HCT116 (cell line): Measurements from ENCODE around the gene ATCAY.

Source experiments
- CTCF ChIP-seq, 3 experiments: fragments of 200-600 bp in 1 of 3; sonication (generic) in 1 of 3; IDR thresholded peaks in 2 of 3; conservative IDR thresholded peaks in 1 of 3; 2 replicates each; pipeline ENCODE4 v1.5.1; 2012 to 2017; ENCODE audit warnings: low read depth in 2 of 3, low read length in 2 of 3, antibody characterized with exemption in 1 of 3, borderline replicate concordance in 1 of 3, control low read depth in 1 of 3, mild to moderate bottlenecking in 1 of 3, mixed read lengths in 1 of 3, mixed run types in 1 of 3, moderate library complexity in 1 of 3; ENCODE audit not compliant: insufficient read depth in 1 of 3
- ELF1 ChIP-seq: IDR thresholded peaks from 2 replicates; pipeline ENCODE4 v1.6.1; 2012; ENCODE audit warnings: low read depth, borderline replicate concordance
- EZH2 ChIP-seq: fragments of 200-600 bp; sonication (generic); IDR thresholded peaks from 2 replicates; pipeline ENCODE4 v1.6.1; 2017; ENCODE audit warnings: antibody characterized with exemption, mixed run types
- EZH2phosphoT487 ChIP-seq: fragments of 200-600 bp; IDR thresholded peaks from 2 replicates; pipeline ENCODE4 v1.6.1; 2018; ENCODE audit warnings: antibody characterized with exemption, borderline replicate concordance
- MAX ChIP-seq: IDR thresholded peaks from 2 replicates; pipeline ENCODE4 v1.6.1; 2012
- POLR2A ChIP-seq: IDR thresholded peaks from 2 replicates; pipeline ENCODE4 v1.7.0; 2011; ENCODE audit warnings: borderline replicate concordance; ENCODE audit not compliant: insufficient read depth, insufficient read length; ENCODE audit errors: extremely low read depth
- POLR2AphosphoS5 ChIP-seq: IDR thresholded peaks from 2 replicates; pipeline ENCODE4 v1.6.1; 2011; ENCODE audit warnings: mild to moderate bottlenecking, low read depth, low read length, moderate library complexity
- RAD21 ChIP-seq: IDR thresholded peaks from 2 replicates; pipeline ENCODE4 v1.6.1; 2012; ENCODE audit warnings: low read depth, mild to moderate bottlenecking
- REST ChIP-seq: IDR thresholded peaks from 2 replicates; pipeline ENCODE4 v1.6.1; 2012; ENCODE audit warnings: low read depth
- YY1 ChIP-seq: IDR thresholded peaks from 2 replicates; pipeline ENCODE4 v1.6.1; 2011; ENCODE audit warnings: low read length, low read depth, moderate library complexity, mild to moderate bottlenecking; ENCODE audit not compliant: insufficient replicate concordance; ENCODE audit errors: extremely low read depth

GRCh38 chr19:3851254-3852176 is 29.0 kb upstream of the ATCAY start:
- TF ChIP-seq RAD21, result no peak
- no peak for TF ChIP-seq POLR2AphosphoS5
- TF ChIP-seq CTCF (IDR thresholded peaks at IDR 0.05 in 2 of 3, conservative IDR thresholded peaks at IDR 0.05 in 1 of 3; ENCODE audit: borderline replicate concordance in 1 of 3, insufficient read depth in 1 of 3, low read depth in 2 of 3, low read length in 2 of 3), result no peak
- no peak for TF ChIP-seq POLR2A
- TF ChIP-seq MAX, result no peak
- no peak for TF ChIP-seq REST
- TF ChIP-seq EZH2phosphoT487, result no peak
- TF ChIP-seq EZH2, result no peak
- TF ChIP-seq ELF1, result no peak
- no peak for TF ChIP-seq YY1
